Nephron progenitor cell (in vitro differentiated cells): ENCODE measurements around the gene MAJIN.

Source experiments
- DNase-seq: peaks from one replicate; pipeline ENCODE4 v3.0.0; 2021
- H3K27ac Mint-ChIP-seq: 2 replicates; pipeline ENCODE4 v1.8.0; 2021; ENCODE audit warnings: mild to moderate bottlenecking, moderate library complexity, mixed read lengths
- H3K27me3 Mint-ChIP-seq: 2 replicates; pipeline ENCODE4 v1.8.0; 2021; ENCODE audit warnings: mild to moderate bottlenecking, low read depth, mixed read lengths; ENCODE audit not compliant: poor library complexity
- H3K36me3 Mint-ChIP-seq: 2 replicates; pipeline ENCODE4 v1.8.0; 2021; ENCODE audit warnings: low read depth, mixed read lengths
- H3K4me1 Mint-ChIP-seq: 2 replicates; pipeline ENCODE4 v1.8.0; 2021; ENCODE audit warnings: mixed read lengths
- H3K4me3 Mint-ChIP-seq: 2 replicates; pipeline ENCODE4 v1.8.0; 2021; ENCODE audit warnings: mild to moderate bottlenecking, moderate library complexity, mixed read lengths
- H3K9me3 Mint-ChIP-seq: 2 replicates; pipeline ENCODE4 v1.8.0; 2021; ENCODE audit warnings: mild to moderate bottlenecking, moderate library complexity, mixed read lengths
- TF ChIP-seq, protein P1 (sequence below): fragments of 200-600 bp; sonication (generic); IDR thresholded peaks from 2 replicates; pipeline ENCODE4 v1.5.0; 2021; ENCODE audit warnings: antibody characterized with exemption

MAJIN gene

DNA sequence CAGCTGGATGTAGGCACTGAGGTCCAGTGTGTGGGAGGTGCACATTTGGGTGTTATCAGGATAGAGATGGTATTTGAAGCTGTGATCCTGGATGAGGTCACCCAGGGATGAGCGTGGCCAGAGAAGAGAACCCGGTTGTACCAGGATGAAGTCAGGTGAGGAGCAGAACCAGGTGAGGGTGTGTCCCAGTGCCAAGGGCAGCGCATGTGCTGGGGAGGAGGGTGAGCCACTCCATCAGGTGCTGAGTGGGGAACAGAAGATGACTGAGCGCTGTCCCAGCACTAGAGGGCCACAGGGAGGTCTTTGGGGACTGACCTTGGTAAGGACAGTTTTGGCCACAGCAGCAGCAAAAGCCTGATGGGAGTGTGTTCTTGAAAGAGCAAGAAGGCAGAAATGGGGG lies 44.8 kb upstream of the MAJIN start:
- Mint-ChIP-seq H3K4me1 (peaks cover 19% of the 10 kb centered on the region), H3K27me3 (peaks cover 3% of the 10 kb centered on the region), H3K36me3 (peaks cover 39% of the 10 kb centered on the region), H3K4me3 (peak overlapping the region; percentile 0), H3K9me3 (no peaks in the 10 kb centered on the region), H3K27ac (no peak overlapping the region)
- TF ChIP-seq, protein P1, sequence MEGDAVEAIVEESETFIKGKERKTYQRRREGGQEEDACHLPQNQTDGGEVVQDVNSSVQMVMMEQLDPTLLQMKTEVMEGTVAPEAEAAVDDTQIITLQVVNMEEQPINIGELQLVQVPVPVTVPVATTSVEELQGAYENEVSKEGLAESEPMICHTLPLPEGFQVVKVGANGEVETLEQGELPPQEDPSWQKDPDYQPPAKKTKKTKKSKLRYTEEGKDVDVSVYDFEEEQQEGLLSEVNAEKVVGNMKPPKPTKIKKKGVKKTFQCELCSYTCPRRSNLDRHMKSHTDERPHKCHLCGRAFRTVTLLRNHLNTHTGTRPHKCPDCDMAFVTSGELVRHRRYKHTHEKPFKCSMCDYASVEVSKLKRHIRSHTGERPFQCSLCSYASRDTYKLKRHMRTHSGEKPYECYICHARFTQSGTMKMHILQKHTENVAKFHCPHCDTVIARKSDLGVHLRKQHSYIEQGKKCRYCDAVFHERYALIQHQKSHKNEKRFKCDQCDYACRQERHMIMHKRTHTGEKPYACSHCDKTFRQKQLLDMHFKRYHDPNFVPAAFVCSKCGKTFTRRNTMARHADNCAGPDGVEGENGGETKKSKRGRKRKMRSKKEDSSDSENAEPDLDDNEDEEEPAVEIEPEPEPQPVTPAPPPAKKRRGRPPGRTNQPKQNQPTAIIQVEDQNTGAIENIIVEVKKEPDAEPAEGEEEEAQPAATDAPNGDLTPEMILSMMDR, result no peak
- DNase-seq, result no peak

DNA sequence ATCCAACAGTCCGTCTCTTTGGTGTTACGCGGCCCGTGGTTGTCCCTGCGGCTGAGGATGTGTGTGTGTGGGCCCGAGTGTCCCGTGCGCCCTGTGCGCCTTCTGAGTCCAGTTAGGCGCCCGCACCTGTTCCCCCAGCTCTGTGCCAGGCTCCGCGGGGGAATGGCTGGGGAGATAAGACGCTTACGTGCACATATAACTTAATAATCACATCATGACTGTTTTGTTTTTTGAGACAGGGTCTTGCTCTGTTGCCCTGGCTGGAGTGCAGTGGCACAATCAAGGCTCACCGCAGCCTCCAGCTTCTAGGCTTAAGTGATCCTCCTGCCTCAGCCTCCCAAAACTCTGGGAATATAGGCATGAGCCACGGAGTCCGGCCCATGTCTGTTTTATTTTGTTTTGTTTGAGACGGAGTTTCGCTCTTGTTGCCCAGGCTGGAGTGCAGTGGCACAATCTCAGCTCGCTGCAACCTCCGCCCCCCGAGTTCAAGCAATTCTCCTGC lies 42.9 kb upstream of the MAJIN start:
- Mint-ChIP-seq H3K9me3 (no peaks in the 10 kb centered on the region), H3K36me3 (peaks cover 38% of the 10 kb centered on the region), H3K4me1 (peaks cover 19% of the 10 kb centered on the region), H3K27me3 (peaks cover 6% of the 10 kb centered on the region), H3K27ac (no peak overlapping the region), H3K4me3 (peak overlapping the region; percentile 82)
- TF ChIP-seq, protein P1, result no peak
- no peak for DNase-seq

DNA sequence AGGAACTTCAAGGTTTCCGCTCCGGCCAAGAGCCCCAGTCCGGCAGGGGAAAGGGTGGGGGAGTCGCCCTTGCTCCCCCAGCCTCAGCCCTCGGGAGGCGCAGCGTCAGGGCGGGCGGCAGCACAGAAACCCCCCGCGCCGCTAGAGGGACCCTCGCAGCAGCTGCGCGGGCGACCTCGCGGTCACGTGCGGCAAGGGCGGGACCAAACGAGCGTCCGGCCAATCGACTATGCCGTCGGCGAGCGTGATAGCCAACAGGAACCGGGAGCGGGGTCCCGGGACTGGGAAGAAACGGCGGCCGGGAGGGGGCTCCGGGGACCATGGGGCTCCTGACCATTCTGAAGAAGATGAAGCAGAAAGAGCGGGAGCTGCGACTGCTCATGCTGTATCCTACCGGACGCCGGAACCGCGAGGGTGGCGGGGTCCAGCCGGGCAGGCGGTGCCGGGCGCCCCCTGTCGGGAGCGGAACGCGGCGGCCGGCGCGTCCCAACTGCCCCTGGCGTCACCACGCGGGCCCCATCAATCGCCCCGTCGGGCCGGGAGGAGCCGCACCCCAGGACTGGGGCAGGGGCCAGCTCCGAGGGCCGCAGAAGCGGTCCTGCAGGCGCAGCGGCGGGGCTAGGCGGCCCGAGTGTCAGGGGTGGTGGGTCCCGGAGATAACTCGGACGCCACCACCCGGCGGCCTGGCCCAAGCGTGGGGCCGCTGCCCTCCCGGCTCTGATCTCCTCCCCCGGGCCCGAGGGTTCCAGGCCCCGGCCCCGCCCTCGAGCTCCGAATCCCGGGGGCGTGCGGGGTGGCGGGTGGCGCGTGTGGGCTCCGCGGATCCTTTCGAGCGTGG lies 42.2 kb upstream of the MAJIN start, which contains the start of gene ARL2:
Gene ARL2 (plus strand): TSS at position 273 of the 838 bp plus-strand sequence. CDS start 48 bp downstream, at position 321.
- Mint-ChIP-seq H3K4me1 (peaks cover 19% of the 10 kb centered on the region), H3K9me3 (no peaks in the 10 kb centered on the region), H3K36me3 (peaks cover 34% of the 10 kb centered on the region), H3K27me3 (peaks cover 6% of the 10 kb centered on the region), H3K4me3 (peak within 1 kb of the TSS; percentile 85), H3K27ac (peak within 1 kb of the TSS; percentile 99)
- TF ChIP-seq, protein P1, result peak; percentile 62
- DNase-seq, result peak; percentile 94

DNA sequence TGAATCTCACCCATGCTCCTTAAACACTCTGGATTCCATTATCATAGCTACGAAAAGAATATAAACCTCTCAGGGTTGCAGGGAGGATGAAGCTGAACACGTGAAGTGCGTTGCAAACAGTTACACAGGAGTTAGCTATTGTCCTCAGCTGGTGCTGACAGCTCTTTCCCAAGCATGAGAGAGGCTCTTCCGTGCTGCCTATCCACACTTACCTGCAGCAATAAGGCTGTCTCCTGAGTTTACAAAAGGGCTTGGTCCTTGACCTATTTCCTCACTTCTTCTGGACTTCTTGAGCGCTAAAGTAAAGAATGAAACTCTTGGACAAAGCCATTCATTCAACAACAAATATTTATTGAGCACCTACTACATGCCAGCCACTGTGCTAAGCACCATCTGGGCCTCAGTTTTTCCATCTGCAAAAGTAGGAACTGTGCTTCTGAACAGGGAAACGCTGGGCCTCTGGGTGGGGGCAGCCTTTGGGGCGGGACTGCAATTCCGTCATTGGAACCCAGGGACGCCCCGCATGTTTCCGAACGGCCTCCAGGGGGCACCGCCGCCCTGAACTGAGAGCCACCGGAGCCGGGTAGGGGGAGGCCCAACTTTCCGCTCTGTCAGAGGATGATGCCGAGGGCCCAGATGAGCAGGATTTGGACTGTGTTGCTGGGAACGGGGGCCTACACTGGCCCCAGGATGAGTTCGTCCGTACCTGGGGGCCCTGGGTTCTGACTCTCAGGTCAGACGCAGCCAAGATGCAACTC lies 41.4 kb upstream of the MAJIN start:
- Mint-ChIP-seq H3K36me3 (peaks cover 28% of the 10 kb centered on the region), H3K4me3 (peak overlapping the region; percentile 85), H3K27me3 (peaks cover 6% of the 10 kb centered on the region), H3K27ac (peak overlapping the region; percentile 99), H3K4me1 (peaks cover 19% of the 10 kb centered on the region), H3K9me3 (no peaks in the 10 kb centered on the region)
- TF ChIP-seq, protein P1, result peak; percentile 61
- peak; percentile 84 for DNase-seq

DNA sequence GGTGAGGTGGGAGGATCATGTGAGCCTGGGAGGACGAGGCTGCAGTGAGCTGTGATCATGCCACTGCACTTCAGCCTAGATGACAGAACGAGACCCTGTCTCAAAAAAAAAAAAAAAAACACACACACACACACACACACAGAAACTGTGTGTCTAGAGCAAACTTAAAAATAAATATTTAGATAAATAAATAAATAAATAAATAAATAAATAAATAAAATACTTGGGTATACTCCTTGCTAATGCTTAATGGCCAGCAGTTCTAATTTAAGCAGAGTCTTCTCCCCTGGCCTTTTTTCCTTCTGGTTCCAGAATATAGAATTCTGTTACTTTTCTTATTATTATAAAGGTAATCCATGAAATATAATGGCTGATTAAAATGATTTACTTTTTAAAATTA lies 37.0 kb upstream of the MAJIN start:
- Mint-ChIP-seq H3K9me3 (no peaks in the 10 kb centered on the region), H3K4me3 (no peak overlapping the region), H3K4me1 (peaks cover 7% of the 10 kb centered on the region), H3K27ac (no peak overlapping the region), H3K36me3 (no peaks in the 10 kb centered on the region), H3K27me3 (peaks cover 10% of the 10 kb centered on the region)
- DNase-seq, result no peak
- TF ChIP-seq, protein P1, result no peak
